Large intestine (tissue), 3 donors: Measurements from ENCODE around the gene SNUPN. TPM values are rescaled to one million over a fixed set of nuclear protein-coding genes. Genes with fewer than 3 reads are reported as not detected.

Experiments used
- DNase-seq, 2 donors: peaks; one replicate each; pipeline versions ENCODE4 v3.0.0 to v3.0.0-alpha.2; 2013
- H3K27ac ChIP-seq: one replicate; pipeline ENCODE4 v1.5.1; 2013; ENCODE audit warnings: low read length
- H3K27me3 ChIP-seq: 2 replicates; pipeline ENCODE4 v1.6.1; 2013; ENCODE audit warnings: low read length; ENCODE audit not compliant: control insufficient read depth, insufficient read depth
- H3K36me3 ChIP-seq: 2 replicates; pipeline ENCODE4 v1.6.1; 2013; ENCODE audit warnings: low read length; ENCODE audit not compliant: control insufficient read depth, insufficient read depth
- H3K4me1 ChIP-seq: one replicate; pipeline ENCODE4 v1.6.1; 2013; ENCODE audit warnings: low read length; ENCODE audit not compliant: control insufficient read depth, insufficient read depth
- H3K4me3 ChIP-seq: one replicate; pipeline ENCODE4 v1.5.1; 2013; ENCODE audit warnings: low read length
- H3K9me3 ChIP-seq: one replicate; pipeline ENCODE4 v1.6.1; 2013; ENCODE audit warnings: mild to moderate bottlenecking, low read depth, low read length, moderate library complexity; ENCODE audit not compliant: control insufficient read depth
- WGBS: methylation state at CpG from one replicate; pipeline ENCODE4 v1.1.5; 2013; ENCODE audit warnings: low lambda C conversion rate; ENCODE audit not compliant: insufficient coverage; 5-methylcytosine and 5-hydroxymethylcytosine counted together
- polyA plus RNA-seq: library from polyadenylated mRNA; unstranded; fragments of 120-200 nt; gene quantifications from one replicate; pipeline ENCODE4 v1.2.1, GENCODE V29; 2013

Gene SNUPN
- polyA plus RNA-seq, 1 donor, result 21.3 TPM

DNA sequence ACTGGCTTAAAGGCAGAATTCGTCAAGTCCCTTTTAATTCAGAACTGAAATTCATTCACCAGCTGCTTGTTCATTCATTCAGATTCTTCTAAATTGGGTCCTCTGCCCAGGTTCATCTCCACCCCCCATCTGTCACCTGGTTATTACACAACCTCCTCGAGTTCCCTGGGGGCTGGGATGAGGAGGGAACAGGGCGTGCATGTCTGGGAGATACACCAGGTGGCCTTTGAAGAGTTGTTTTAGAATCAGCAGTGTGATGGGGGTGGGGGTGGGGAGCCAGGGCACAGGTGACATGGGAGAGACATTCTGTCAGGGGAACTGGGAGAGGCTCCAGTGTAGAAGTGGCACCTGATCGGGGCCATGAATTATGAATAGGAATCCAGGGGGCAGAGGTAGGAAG is 30.4 kb upstream of the SNUPN start:
- H3K27ac ChIP-seq, result no peak overlapping the region

DNA sequence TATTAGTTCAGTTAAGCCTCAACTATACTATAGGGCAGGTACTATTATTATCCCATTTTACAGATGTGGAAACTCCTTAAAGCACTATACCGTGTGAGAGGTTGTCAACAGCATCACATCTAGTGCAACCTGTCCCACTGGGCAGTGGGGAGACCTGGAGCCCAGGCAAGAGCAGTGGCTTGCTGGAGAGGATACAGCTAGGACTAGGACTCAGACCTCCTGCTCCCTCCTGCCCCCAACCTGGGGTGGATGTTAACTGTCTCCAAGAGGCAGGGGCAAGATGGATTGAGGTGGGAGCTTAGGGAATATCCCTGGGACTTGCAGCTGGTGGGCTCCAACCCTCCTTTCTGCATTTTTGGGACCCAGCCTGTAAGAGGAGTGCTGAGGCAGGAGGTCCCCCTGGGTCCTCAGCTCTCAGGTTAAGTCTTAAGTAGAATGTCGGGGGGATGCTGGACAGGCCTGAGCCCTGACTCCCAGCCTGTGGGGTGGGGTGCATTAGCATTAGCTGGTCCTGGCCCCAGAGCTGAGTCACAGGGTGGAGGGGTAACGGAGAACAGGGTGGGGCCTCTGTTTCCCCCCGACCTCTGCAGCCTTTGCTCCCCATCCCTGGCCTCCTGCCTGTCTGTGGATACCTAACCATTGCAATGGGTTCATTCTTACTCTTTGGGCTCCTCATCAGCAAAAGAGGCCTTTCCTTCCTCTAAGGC is 28.8 kb upstream of the SNUPN start:
- Histone ChIP-seq H3K9me3 (no peaks in the 10 kb centered on the region), H3K4me1 (peaks cover 55% of the 10 kb centered on the region), H3K27ac (no peak overlapping the region), H3K27me3 (no peaks in the 10 kb centered on the region), H3K36me3 (peaks cover 72% of the 10 kb centered on the region), H3K4me3 (no peak overlapping the region)
- DNase-seq, result no peak
- no CpG with 5 or more reads among the region's 4 CpGs for WGBS

More for the DNA sequence above, 30.4 kb upstream of the SNUPN start:
- H3K36me3 ChIP-seq, result peaks cover 69% of the 10 kb centered on the region
- whole genome bisulfite sequencing, result 80% methylated on average over 1 of the region's 4 CpGs
- DNase-seq, result peak; percentile 43 to 53
- no peak overlapping the region for H3K4me3 ChIP-seq
- H3K9me3 ChIP-seq, result no peaks in the 10 kb centered on the region
- H3K27me3 ChIP-seq, result no peaks in the 10 kb centered on the region
- peaks cover 50% of the 10 kb centered on the region for H3K4me1 ChIP-seq

DNA sequence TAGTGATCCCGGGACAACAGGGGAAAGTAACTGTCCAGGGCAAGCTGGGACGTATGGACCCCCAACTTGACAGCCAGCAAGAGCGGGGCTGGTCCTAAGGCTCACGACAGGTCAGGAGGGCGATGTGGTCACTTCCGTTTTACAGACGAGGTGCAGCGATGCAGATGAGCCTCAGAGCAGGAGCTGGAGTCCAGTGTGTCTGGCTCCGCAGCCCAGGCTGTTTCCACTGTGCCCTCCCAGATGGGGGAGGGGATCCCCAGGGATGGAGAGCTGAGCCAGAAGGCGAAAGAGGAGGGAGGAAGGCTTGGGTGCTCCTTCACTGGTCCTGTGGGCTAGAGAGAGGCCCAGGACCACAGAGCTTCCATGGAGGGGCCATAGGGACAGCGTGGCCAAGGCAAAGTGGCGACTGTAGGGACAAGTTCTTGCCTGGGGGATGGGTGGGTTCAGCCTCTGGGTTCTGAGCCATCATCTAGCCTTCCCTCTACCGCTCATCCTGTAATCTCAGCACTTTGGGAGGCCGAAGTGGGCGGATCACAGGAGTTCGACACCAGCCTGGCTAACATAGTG is 27.9 kb upstream of the SNUPN start:
- Histone ChIP-seq H3K4me1 (peaks cover 62% of the 10 kb centered on the region), H3K27me3 (no peaks in the 10 kb centered on the region), H3K36me3 (peaks cover 66% of the 10 kb centered on the region), H3K27ac (no peak overlapping the region), H3K4me3 (no peak overlapping the region), H3K9me3 (no peaks in the 10 kb centered on the region)
- DNase-seq, result no peak
- no CpG with 5 or more reads among the region's 16 CpGs for WGBS

DNA sequence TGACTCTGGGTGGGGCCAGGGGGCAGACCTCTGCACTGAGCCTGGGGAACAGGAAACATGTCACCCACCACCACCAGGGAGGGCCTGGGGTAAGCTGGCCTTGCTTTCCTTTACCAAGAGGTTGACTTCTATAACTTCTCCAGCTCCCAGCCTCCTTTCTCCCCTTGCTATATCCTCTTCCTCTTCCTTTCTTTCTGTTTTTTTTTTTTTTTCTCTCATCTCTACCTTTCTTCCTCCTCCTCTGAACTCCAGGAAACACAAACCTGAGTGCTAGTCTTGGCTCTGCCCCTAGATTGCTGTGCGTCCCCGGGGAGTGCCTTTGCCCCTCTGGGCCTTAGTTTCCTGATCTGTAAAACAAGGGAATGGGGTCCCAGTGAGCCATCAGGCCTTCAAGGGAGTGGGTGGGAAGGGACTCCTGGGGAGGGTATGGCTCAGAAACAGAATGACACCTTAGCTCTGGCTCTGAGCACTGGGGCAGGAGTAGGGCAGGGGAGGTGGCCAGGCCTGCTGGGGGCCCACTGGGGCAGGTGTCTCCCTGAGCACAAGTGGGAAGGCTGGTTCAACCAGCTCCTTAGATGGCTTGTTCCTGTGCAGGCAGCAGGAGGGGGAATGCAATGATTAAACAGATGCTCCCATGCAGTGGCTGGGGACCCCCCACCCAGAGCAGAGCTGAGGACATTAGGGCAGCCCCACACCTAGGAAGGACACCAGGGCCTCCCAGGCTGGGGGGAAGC is 26.5 kb upstream of the SNUPN start:
- H3K36me3 ChIP-seq, result peaks cover 52% of the 10 kb centered on the region
- no peak for DNase-seq
- WGBS, result no CpG with 5 or more reads among the region's 2 CpGs
- H3K27me3 ChIP-seq, result no peaks in the 10 kb centered on the region
- H3K27ac ChIP-seq, result no peak overlapping the region
- no peaks in the 10 kb centered on the region for H3K9me3 ChIP-seq
- H3K4me3 ChIP-seq, result no peak overlapping the region
- H3K4me1 ChIP-seq, result peaks cover 62% of the 10 kb centered on the region

DNA sequence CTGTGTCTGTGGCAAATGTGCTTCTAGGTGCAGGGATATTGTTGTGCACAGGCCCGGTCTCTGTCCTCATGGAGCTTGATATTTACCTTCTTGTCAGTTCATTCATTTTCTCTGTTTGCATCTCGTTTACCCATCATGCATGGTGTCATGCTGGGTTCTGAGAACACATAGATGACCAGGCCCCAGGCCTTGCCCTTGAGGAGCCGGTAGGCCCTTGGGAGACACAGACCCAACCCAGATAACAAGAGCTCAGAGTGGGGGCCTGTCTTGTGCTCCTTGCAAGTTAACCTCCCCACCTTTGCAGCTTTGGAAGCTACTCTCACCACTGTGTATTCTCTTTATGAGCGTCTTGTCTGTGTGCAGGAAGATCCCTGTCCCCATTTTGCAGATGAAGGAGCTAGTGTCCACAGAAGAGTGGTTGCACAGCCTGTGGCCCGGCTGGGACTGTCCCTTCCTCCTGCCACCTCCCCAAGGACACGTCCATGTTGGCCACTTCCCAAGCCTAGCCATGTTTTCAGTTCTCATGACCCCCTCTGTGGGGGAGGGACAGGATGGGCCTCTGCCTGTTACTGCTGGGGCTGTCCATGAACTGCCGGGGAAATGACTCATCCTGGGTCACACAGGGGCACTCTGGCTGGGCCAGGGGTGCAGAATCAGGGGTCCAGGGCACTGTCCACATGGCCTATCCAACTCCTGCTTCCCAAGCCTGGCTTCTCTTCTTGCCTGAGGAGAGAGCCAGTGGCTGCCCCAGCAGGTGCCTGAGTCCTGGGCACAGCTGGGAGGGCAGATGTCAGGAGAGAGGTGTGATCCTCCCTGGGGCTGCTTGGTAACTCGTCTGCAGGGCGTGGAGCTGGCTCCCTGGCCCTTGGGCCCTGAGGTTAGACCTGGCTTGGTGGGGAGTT is 25.6 kb upstream of the SNUPN start:
- Histone ChIP-seq H3K4me1 (peaks cover 67% of the 10 kb centered on the region), H3K9me3 (no peaks in the 10 kb centered on the region), H3K36me3 (peaks cover 44% of the 10 kb centered on the region)

DNA sequence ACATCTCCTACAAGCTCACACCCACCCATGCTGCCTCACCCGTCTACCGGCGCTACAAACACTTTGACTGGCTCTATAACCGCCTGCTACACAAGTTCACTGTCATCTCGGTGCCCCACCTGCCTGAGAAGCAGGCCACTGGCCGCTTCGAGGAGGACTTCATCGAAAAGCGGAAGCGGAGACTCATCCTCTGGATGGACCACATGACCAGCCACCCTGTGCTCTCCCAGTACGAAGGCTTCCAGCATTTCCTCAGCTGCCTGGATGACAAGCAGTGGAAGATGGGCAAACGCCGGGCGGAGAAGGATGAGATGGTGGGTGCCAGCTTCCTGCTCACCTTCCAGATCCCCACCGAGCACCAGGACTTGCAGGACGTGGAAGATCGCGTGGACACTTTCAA is 24.3 kb upstream of the SNUPN start:
- H3K27me3 ChIP-seq, result no peaks in the 10 kb centered on the region
- WGBS, result no CpG with 5 or more reads among the region's 18 CpGs
- DNase-seq, result no peak
- H3K9me3 ChIP-seq, result no peaks in the 10 kb centered on the region
- H3K4me3 ChIP-seq, result no peak overlapping the region
- no peak overlapping the region for H3K27ac ChIP-seq
- peaks cover 35% of the 10 kb centered on the region for H3K36me3 ChIP-seq
- peaks cover 56% of the 10 kb centered on the region for H3K4me1 ChIP-seq

More for the DNA sequence above, 25.6 kb upstream of the SNUPN start:
- no peaks in the 10 kb centered on the region for H3K27me3 ChIP-seq
- no peak overlapping the region for H3K27ac ChIP-seq
- WGBS, result no CpG with 5 or more reads among the region's 9 CpGs
- DNase-seq, result peak in 1 of 2 donors; percentile 52
- H3K4me3 ChIP-seq, result peak overlapping the region; percentile 17

DNA sequence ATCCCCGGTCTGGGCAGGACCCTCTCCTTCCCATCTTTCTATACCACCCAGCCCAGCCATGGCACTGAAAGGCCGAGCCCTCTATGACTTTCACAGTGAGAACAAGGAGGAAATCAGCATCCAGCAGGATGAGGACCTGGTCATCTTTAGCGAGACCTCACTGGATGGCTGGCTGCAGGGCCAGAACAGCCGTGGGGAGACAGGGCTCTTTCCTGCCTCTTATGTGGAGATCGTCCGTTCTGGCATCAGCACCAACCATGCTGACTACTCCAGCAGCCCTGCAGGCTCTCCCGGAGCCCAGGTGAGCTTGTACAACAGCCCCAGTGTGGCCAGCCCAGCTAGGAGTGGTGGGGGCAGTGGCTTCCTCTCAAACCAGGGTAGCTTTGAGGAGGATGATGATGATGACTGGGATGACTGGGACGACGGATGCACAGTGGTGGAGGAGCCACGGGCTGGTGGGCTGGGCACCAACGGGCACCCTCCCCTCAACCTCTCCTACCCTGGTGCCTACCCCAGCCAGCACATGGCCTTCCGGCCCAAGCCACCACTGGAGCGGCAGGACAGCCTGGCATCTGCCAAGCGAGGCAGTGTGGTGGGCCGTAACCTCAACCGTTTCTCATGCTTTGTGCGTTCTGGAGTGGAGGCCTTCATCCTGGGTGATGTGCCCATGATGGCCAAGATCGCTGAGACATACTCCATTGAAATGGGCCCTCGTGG is 23.7 kb upstream of the SNUPN start:
- Histone ChIP-seq H3K4me1 (peaks cover 50% of the 10 kb centered on the region), H3K9me3 (no peaks in the 10 kb centered on the region), H3K27ac (peak overlapping the region; percentile 90), H3K27me3 (no peaks in the 10 kb centered on the region), H3K36me3 (peaks cover 29% of the 10 kb centered on the region), H3K4me3 (peak overlapping the region; percentile 92)
- no peak for DNase-seq
- no CpG with 5 or more reads among the region's 19 CpGs for WGBS

DNA sequence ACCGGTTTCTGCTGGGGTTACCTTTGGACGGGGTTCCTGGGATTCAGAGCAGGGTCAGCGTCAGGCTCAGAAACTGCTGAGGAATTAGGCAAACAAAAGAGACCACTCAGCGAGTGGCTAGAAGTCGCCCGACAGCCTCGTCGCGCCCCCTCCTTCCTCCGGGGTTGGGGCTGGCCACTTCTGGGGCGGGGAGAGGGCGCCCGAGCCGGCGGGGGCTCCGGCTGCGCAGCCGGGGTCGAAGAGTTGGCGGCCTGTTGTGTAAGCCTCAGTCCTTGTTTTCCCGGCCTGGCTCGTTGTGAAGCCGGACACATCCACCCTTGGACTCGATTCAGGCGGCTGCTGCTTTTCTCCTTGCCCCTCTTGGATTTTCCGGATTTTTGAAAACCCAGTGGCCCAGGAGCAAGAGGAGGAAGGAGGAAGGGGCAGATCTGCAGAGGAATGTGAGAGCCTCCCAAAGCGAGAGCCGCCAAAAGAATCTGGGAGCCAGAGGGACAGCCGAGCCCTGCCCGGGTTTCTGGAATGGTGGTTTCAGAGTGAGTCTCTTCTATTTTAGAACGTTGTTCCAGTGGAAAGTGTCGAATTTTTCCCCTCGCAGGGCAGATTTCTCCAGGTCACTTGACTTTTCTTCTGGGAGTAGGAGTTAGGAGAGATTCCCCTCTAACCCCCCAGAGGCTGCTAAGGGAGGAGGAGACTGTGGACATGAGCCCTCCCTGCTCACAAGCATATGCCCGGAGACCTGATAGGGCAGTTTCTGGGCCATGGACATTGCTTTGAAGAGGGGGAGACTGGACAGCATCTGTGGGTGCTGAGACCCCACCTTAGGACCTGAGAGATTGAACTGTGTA is 22.9 kb upstream of the SNUPN start:
- H3K4me1 ChIP-seq, result peaks cover 50% of the 10 kb centered on the region
- DNase-seq, result no peak
- no peaks in the 10 kb centered on the region for H3K9me3 ChIP-seq
- H3K4me3 ChIP-seq, result peak overlapping the region; percentile 92
- WGBS, result no CpG with 5 or more reads among the region's 34 CpGs
- H3K27ac ChIP-seq, result peak overlapping the region; percentile 90
- peaks cover 27% of the 10 kb centered on the region for H3K36me3 ChIP-seq
- H3K27me3 ChIP-seq, result no peaks in the 10 kb centered on the region
